DOHH2 (cell line): ENCODE measurements around the gene KMT2C.

Source experiments
- CTCF ChIP-seq: fragments of 200-600 bp; sonication (generic); IDR thresholded peaks from one replicate; pipeline ENCODE4 v1.5.1; 2014; ENCODE audit warnings: antibody characterized with exemption, mild to moderate bottlenecking, low read depth, low read length; ENCODE audit not compliant: poor library complexity, severe bottlenecking
- EZH2phosphoT487 ChIP-seq: fragments of 200-600 bp; sonication (generic); IDR thresholded peaks from 2 replicates; pipeline ENCODE4 v1.6.1; 2017; ENCODE audit warnings: borderline replicate concordance, mild to moderate bottlenecking, antibody characterized with exemption, low read length, moderate library complexity, mixed read lengths

GRCh38 chr7:152145853-152146466 is 289.8 kb downstream of the KMT2C start:
- TF ChIP-seq CTCF (peak; percentile 82), EZH2phosphoT487 (no peak)
